GM12872 (cell line): ENCODE measurements around the gene RHEX.

ENCODE experiments used
- TF ChIP-seq, protein P1 (sequence below): IDR thresholded peaks from 3 replicates; pipeline ENCODE4 v1.5.1; 2011; ENCODE audit warnings: low read depth, mild to moderate bottlenecking, low read length, moderate library complexity; ENCODE audit not compliant: insufficient read depth

RHEX gene

DNA sequence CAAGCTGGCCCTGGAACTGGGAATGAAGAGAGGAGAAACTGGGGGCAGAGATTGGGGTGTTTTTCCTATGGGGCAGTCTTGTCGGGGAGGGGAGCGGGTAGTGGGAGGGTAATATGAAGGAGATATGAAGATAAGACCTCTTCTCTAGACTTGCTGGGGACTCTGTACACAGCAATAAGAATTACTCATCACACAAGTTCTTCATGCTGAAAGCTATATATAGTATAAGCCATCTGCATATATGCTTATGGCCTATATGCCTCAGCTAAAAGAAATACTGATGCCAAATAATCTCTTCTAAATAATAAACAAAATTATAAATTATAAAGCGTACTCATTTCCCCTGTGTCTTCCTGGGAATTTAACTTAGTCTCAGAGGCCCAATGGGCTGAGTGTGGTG lies 7.9 kb downstream of the RHEX start:
- TF ChIP-seq, protein P1, sequence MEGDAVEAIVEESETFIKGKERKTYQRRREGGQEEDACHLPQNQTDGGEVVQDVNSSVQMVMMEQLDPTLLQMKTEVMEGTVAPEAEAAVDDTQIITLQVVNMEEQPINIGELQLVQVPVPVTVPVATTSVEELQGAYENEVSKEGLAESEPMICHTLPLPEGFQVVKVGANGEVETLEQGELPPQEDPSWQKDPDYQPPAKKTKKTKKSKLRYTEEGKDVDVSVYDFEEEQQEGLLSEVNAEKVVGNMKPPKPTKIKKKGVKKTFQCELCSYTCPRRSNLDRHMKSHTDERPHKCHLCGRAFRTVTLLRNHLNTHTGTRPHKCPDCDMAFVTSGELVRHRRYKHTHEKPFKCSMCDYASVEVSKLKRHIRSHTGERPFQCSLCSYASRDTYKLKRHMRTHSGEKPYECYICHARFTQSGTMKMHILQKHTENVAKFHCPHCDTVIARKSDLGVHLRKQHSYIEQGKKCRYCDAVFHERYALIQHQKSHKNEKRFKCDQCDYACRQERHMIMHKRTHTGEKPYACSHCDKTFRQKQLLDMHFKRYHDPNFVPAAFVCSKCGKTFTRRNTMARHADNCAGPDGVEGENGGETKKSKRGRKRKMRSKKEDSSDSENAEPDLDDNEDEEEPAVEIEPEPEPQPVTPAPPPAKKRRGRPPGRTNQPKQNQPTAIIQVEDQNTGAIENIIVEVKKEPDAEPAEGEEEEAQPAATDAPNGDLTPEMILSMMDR: no peak

DNA sequence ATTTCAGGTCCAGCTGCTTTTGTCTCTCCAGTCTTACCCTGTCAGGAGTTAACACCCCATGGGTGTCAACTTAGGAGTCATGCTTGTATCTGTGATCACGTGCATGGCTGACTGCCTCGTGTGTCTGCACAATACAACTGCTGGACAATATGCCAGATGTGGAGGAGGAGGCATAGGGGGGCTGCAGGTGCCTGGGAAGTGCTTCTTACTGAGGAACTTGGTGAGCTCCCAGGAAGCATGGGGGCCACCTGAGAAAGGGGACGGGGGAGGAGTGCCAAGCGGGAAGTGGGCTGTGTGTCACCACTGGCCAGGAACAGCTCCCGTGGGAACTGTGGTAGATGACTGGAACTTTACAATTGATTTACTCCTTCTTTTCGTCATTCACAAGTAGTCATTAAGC lies 9.5 kb downstream of the RHEX start:
- TF ChIP-seq, protein P1: no peak

DNA sequence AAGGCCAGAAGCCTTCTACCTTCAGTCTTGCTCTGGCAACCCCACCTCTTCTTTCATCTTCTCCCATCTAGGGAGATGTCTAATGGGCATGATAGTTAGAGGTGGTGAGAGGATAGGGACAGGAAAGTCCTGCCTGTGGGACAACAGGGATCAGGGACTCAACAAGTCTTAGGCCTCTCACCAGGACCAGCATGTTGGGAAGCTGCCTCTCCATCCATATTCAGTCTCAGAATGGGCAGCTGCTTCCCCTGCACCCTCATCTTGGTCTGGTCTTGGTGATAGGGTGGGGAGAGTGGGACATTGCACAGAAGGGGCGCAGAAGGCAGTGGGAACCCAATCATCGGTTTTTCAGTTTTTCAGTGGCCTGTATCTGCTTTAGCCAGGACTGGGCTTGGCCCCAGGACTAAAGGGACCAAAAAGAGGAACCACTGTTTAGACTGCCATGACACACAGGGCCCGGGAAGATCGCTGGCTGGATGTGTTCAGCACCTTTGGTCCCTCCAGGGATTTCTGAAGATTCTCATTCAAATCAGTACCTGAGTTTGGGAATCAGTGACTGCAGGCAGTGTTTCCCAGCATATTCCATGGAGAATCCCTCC lies 12.7 kb downstream of the RHEX start:
- TF ChIP-seq, protein P1: no peak

DNA sequence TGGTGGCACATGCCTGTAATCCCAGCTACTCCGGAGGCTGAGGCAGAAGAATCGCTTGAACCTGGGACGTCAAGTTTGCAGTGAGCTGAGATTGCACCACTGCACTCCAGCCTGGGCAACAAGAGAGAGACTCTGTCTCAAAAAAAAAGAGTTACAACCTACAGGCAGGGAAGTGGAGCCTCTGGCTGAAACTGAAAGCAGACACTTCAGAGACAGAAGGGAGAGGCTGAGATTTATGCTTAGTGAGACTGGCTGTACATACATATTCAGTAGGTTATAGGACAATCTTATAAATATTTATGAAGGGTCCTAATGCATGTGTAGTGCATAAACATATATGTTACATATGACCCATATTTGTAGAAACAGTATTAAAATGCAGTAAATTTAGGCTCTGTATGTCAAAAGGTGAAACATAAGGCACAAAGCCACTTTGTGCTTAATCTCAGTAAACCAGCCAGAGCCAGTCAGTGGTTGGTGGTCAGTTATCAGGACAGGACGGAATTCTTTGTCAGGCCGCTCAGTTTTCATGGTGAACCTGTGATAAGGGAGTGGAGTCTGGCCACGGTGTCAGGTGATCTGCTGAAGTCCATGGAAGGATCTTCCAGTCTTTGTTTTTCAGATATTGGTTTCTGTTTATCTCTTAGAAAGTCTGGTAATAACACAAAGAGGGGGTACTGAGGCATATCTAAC lies 13.7 kb downstream of the RHEX start:
- TF ChIP-seq, protein P1: no peak

DNA sequence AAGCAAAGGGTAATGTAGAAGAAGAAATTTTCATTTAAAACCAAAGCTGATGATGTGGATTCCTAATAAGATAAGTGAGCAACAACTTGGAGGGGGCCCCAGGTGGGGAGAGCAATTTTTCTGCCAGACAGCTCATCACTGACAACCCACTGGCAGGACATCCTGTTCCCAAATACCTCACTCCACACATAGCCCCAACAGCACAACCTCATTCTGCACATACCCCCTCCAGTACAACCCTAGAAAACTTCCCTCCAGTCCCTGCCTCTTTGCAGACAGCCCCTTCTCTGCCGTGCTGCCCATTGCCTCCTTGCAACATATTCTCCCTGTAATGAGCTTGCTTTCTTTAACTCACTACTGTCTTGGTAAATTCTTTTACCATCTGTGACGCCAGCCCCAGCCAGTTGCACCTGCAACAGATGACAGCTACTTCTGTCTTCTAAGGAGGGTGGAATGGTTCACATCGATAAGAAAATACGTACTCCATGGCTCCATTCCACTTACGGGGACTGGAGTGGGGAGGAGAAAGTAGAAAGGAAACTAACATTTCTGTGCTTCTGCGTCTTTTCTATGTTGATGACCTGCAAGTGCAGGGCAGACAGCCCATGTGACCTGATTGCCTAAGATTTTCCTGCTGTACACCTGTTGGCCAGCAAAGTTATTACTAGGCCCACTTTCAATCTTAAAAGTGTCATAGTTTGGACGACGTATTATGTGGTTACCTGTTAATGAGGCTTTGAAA lies 14.7 kb downstream of the RHEX start:
- TF ChIP-seq, protein P1: no peak

DNA sequence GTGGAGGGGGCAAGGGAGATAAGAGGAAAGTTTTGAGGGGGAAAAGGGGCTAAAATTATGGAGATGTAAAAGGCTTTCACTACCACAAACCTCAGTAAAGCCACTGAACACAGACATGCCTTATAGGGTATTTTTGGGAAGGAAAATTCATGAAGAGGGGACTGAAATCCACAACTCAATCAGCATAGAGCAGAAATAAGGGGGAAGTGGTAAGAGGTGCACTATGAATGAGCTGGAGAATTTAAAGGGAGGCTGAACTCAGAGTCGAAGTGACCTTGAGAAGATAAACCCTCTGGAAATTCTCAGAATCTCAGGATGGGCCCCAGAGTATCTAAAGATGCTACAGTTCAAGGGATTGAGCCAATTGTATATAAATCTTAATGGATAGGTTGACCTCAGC lies 15.3 kb downstream of the RHEX start:
- TF ChIP-seq, protein P1: no peak

DNA sequence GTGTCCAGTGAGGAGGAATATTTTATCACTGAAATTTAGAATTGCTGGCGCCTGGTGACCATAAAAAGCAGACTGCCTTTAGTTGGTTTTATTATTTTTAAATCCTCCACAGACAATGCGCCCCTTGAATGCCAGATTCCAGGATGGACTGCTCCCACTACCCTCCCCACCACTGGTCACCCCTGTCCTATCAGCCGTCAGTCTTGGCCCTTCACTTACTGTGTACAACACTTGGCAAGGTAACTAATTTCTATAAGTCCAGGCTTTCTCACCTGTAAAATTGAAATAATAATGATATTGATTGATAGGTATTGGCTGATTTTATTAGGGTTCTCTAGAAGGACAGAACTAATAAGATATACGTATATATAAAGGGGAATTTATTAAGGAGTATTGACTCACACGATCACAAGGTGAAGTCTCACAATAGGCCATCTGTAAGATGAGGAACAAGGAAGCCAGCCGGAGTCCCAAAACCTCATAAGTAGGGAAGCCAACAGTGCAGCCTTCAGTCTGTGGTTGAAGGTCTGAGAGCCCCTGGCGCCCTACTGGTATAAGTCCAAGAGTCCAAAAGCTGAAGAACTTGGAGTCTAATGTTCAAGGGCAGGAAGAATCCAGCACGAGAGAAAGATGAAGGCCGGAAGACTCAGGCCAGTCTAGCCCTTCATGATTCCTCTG lies 17.8 kb downstream of the RHEX start:
- TF ChIP-seq, protein P1: no peak
